ENCODE data around the gene AXL.

The AXL gene

GRCh38 chr19:41310033-41310831, 91.2 kb downstream of the AXL start, which contains the start of gene CCDC97:
Gene CCDC97 (plus strand): TSS chr19:41310172. CDS start chr19:41310311, 139 bp downstream.
- peak; percentile 93 for DNase-seq

GRCh38 chr19:41311072-41311471, 92.0 kb downstream of the AXL start:
- DNase-seq, result no peak
